Measurements from ENCODE around the gene ZBTB49.

The ZBTB49 gene

DNA sequence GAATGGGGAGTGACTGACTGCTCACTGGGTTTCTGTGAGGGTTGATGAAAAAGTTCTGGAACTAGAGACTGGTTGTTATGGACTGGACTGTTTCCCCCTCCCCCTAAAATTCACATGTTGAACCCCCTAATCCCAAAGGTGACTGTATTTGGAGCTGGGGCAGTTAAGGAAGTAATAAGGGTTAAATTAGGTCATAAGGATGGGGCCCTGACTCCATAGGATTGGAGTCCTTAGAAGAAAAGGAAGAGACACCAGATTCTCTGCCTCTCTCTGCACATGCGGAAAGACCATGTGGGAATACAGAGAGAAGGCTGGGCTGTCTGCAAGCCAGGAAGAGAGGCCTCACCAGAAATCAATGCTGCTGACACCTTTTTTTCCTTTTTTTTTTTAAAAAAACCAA lies 38.2 kb downstream of the ZBTB49 start:
- H3K9ac ChIP-seq (ENCODE audit: low read depth, low read length): no peak overlapping the region
- H3K27ac ChIP-seq (ENCODE audit: low read length): no peak overlapping the region
- H3K27me3 ChIP-seq (ENCODE audit: insufficient read depth, low read length): no peaks in the 10 kb centered on the region
- H3K9me3 ChIP-seq (ENCODE audit: insufficient read depth, low read depth, low read length): no peaks in the 10 kb centered on the region; the same call in 1 of the 2 replicates
- no peaks in the 10 kb centered on the region for H3K36me3 ChIP-seq (ENCODE audit: insufficient read depth, low read depth, low read length)
- H3K4me1 ChIP-seq (ENCODE audit: insufficient read depth, low read length): peaks cover 11% of the 10 kb centered on the region
- peak overlapping the region; percentile 40; the same call in 1 of the 2 replicates for H3K4me3 ChIP-seq (ENCODE audit: low read length)

DNA sequence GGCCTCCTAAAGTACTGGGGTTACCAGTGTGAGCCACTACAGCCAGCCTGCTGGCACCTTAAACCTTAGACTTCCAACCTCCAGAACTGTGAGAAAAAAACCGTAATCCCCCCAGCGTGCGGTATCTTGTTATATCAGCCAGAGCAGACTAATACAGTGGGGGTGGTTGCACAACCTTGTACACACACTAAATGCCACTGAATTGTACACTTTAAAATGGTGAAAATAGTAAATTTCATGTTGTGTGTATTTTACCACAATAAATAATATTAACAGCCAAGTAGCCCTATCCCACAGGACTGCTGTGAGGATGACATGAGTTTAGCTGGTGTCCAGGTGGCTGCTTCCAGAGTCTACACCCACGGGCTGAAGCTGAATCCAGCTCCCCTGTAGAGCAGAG lies 38.8 kb downstream of the ZBTB49 start:
- Histone ChIP-seq H3K9me3 (ENCODE audit: insufficient read depth, low read depth, low read length) (no peaks in the 10 kb centered on the region; the same call in 1 of the 2 replicates), H3K9ac (ENCODE audit: low read depth, low read length) (no peak overlapping the region), H3K4me1 (ENCODE audit: insufficient read depth, low read length) (peaks cover 9% of the 10 kb centered on the region), H3K36me3 (ENCODE audit: insufficient read depth, low read depth, low read length) (no peaks in the 10 kb centered on the region), H3K27me3 (ENCODE audit: insufficient read depth, low read length) (no peaks in the 10 kb centered on the region), H3K4me3 (ENCODE audit: low read length) (no peak overlapping the region), H3K27ac (ENCODE audit: low read length) (no peak overlapping the region)

DNA sequence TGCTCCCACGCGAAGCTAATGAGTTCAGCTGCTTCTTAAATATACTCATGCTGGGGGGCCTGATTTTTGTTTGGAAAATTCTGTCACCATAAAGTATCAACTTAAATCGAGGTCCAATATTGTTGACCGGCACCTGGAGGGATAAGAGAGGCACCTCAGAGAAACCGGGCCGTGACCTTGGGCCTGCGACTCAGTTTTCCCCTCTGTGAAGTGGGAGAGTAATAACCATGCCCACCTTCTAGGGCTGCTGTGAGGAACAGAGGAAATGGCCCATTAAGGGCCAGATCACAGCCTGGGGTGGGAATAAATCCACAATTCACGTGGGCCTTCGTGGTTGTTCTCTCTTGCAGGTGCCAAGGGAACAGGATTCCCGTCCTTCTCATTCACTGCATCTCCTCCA lies 39.4 kb downstream of the ZBTB49 start:
- H3K9me3 ChIP-seq (ENCODE audit: insufficient read depth, low read depth, low read length): no peaks in the 10 kb centered on the region; the same call in 1 of the 2 replicates
- peaks cover 2% of the 10 kb centered on the region for H3K4me1 ChIP-seq (ENCODE audit: insufficient read depth, low read length)
- H3K27me3 ChIP-seq (ENCODE audit: insufficient read depth, low read length): peaks cover under 1% of the 10 kb centered on the region; the same call in 1 of the 2 replicates
- H3K27ac ChIP-seq (ENCODE audit: low read length): no peak overlapping the region
- no peak overlapping the region for H3K4me3 ChIP-seq (ENCODE audit: low read length)
- no peak overlapping the region for H3K9ac ChIP-seq (ENCODE audit: low read depth, low read length)
- no peaks in the 10 kb centered on the region for H3K36me3 ChIP-seq (ENCODE audit: insufficient read depth, low read depth, low read length)

DNA sequence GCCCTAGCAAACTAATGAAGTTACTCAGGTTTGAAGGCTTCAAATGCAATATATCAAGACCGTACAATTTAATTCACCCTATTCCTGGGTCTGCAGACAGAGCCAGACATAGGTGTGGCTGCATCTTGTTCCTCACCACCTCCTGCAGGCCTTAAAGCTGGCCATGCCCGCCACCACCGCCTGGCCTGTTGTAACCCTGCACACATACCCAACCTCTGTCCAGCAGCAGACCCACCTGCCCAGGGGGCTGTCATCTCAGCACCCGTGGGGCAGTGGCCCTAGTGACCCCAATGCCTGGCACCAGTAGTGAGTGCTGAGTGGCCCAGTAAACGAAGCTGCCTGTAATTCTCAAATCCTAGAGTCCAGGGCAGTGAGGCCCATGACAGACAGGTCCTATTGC lies 40.7 kb downstream of the ZBTB49 start:
- no peak overlapping the region for H3K4me3 ChIP-seq (ENCODE audit: low read length)
- H3K9me3 ChIP-seq (ENCODE audit: insufficient read depth, low read depth, low read length): no peaks in the 10 kb centered on the region; the same call in 1 of the 2 replicates
- peaks cover 7% of the 10 kb centered on the region; the same call in 1 of the 2 replicates for H3K27me3 ChIP-seq (ENCODE audit: insufficient read depth, low read length)
- H3K36me3 ChIP-seq (ENCODE audit: insufficient read depth, low read depth, low read length): no peaks in the 10 kb centered on the region
- no peaks in the 10 kb centered on the region for H3K4me1 ChIP-seq (ENCODE audit: insufficient read depth, low read length)
- H3K27ac ChIP-seq (ENCODE audit: low read length): no peak overlapping the region
- H3K9ac ChIP-seq (ENCODE audit: low read depth, low read length): no peak overlapping the region

DNA sequence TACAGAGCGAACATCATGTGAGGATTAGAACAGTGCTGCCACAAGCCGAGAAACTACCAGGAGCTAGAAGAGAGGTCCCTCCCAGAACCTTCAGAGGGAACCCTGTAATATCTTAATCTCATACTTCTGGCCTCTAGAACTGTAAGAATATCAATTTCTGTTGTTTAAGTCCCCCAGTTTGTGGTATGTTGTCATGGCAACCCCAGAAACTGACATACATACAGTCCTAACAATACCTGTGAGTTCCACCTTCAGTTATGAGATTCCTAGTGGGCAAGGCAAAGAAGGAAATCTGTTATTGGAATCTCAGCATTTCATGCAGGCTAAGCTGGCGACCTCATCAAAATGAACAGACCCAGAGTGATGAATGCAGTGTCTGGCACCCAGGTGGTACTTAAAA lies 42.5 kb downstream of the ZBTB49 start:
- H3K27ac ChIP-seq (ENCODE audit: low read length): no peak overlapping the region
- H3K4me1 ChIP-seq (ENCODE audit: insufficient read depth, low read length): no peaks in the 10 kb centered on the region

DNA sequence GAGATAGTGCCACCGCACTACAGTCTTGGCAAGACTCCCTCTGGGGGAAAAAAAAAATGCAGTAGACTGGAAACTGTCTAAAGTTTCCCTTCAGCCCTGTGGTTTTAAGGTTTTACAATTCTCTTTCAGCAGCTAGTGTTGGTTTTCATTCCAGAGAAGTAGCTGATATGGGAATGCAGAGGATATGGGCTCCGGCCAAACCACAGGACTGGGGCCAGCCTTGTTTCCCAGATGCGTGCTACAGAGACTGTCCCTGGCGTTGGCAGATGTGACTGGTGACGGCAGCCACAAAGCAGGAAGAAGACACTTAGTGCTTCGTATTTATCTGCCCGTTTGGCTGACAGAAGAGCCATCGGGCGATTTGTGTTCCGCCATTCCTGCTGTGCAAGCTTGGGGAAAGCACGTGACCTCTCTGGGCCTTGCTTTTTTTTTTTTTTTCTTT lies 43.2 kb downstream of the ZBTB49 start:
- H3K27me3 ChIP-seq (ENCODE audit: insufficient read depth, low read length): peaks cover 7% of the 10 kb centered on the region; the same call in 1 of the 2 replicates
- H3K4me1 ChIP-seq (ENCODE audit: insufficient read depth, low read length): no peaks in the 10 kb centered on the region
- H3K27ac ChIP-seq (ENCODE audit: low read length): no peak overlapping the region
- no peaks in the 10 kb centered on the region for H3K36me3 ChIP-seq (ENCODE audit: insufficient read depth, low read depth, low read length)
- no peak overlapping the region for H3K4me3 ChIP-seq (ENCODE audit: low read length)
- no peaks in the 10 kb centered on the region; the same call in 1 of the 2 replicates for H3K9me3 ChIP-seq (ENCODE audit: insufficient read depth, low read depth, low read length)
- no peak overlapping the region for H3K9ac ChIP-seq (ENCODE audit: low read depth, low read length)

More for the DNA sequence above, 42.5 kb downstream of the ZBTB49 start:
- Histone ChIP-seq H3K9ac (ENCODE audit: low read depth, low read length) (no peak overlapping the region), H3K4me3 (ENCODE audit: low read length) (no peak overlapping the region), H3K36me3 (ENCODE audit: insufficient read depth, low read depth, low read length) (no peaks in the 10 kb centered on the region), H3K9me3 (ENCODE audit: insufficient read depth, low read depth, low read length) (no peaks in the 10 kb centered on the region; the same call in 1 of the 2 replicates), H3K27me3 (ENCODE audit: insufficient read depth, low read length) (peaks cover 7% of the 10 kb centered on the region; the same call in 1 of the 2 replicates)

DNA sequence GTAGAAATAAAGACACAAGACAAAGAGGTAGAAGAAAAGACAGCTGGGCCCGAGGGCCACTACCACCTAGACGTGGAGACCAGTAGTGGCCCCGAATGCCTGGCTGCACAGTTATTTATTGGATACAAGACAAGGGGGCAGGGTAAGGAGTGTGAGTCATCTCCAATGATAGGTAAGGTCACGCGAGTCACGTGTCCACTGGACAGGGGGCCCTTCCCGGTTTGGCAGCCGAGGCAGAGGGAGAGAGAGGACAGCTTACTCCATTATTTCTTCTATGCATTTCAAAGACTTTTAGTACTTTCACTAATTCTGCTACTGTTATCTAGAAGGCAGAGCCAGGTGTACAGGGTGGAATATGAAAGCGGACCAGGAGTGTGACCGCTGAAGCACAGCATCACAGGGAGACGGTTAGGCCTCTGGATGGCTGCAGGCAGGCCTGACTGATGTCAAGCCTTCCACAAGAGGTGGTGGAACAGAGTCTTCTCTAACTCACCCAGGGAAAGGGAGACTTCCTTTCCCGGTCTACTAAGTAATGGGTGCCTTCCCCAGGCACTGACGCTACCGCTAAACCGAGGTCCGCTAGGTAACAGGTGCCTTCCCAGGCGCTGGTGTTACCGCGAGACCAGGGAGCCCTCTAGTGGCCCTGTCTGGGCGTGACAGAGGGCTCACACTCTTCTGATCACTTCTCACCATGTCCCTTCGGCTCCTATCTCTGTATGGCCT lies 44.9 kb downstream of the ZBTB49 start:
- no peak overlapping the region for H3K27ac ChIP-seq (ENCODE audit: low read length)
- H3K36me3 ChIP-seq (ENCODE audit: insufficient read depth, low read depth, low read length): no peaks in the 10 kb centered on the region
- no peaks in the 10 kb centered on the region; the same call in 1 of the 2 replicates for H3K9me3 ChIP-seq (ENCODE audit: insufficient read depth, low read depth, low read length)
- H3K4me3 ChIP-seq (ENCODE audit: low read length): no peak overlapping the region
- no peaks in the 10 kb centered on the region for H3K4me1 ChIP-seq (ENCODE audit: insufficient read depth, low read length)
- no peak overlapping the region for H3K9ac ChIP-seq (ENCODE audit: low read depth, low read length)
- peaks cover 7% of the 10 kb centered on the region; the same call in 1 of the 2 replicates for H3K27me3 ChIP-seq (ENCODE audit: insufficient read depth, low read length)

DNA sequence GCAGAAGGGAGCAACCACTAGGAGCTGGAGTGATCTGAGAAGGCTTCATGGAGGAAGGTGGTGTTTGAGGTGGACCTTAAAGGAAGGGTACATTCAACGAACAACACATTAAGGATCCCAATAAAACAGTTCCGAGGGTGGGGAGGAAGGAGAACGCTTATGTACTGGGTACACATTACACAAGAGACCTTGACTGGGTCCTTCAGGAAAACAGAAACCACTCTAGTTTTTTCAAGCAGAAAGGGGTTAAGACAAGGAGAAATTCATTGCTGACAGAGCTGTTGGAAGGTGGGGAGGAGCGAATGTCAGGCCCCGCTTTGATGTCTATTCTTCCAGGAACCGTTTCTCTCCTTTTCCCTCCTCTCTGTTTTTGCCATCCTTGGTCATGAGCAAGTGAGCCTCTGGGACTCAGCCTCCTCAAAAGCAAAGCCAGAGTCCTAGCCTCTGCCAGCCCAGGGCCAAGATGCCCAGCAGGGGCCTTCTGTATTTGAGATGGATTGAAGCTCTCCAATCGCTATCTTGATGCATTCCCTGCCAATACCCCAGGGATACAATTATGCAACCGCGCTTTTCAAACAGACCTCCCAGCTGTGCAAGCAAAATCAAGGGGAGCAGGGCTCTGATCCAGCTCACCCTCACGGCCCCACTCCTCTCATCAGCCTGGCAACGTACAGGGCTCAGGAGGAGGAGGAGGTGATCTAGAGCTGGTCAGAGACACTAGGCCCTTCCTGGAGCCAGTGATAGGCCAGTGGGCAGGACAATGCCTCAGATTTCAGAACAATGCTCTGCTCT lies 48.4 kb downstream of the ZBTB49 start:
- Histone ChIP-seq H3K9ac (ENCODE audit: low read depth, low read length) (no peak overlapping the region), H3K9me3 (ENCODE audit: insufficient read depth, low read depth, low read length) (no peaks in the 10 kb centered on the region), H3K4me1 (ENCODE audit: insufficient read depth, low read length) (no peaks in the 10 kb centered on the region), H3K36me3 (ENCODE audit: insufficient read depth, low read depth, low read length) (no peaks in the 10 kb centered on the region), H3K27ac (ENCODE audit: low read length) (no peak overlapping the region), H3K4me3 (ENCODE audit: low read length) (no peak overlapping the region), H3K27me3 (ENCODE audit: insufficient read depth, low read length) (peaks cover 7% of the 10 kb centered on the region; the same call in 1 of the 2 replicates)

DNA sequence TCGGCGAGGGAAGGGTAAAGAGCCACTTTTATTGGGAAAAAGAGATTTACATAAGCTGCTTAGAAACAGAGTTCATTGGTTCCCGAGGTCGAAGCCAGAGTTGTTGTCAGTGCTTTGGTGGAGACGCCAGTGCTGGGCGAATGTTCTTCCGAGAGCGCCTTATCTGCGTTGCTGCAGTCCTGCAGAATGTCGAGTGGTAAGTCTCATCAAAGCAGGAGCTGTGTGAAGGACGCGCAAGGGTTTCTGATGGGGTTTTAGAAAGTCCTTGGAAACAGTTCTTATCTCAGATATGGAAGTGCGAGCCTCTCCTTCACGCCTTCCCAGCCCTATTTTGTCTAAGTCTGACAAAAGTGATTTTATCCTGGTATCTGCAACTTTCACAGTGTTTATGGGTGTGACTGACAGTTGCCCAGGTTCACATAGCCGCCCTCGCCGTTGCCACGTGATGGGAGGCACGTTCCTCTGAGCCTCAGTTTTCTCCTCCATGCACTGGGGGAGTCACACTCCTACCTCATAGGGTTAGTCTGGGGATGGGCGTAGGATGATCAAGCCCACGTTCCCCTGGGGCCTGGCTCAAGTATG lies 49.5 kb downstream of the ZBTB49 start:
- Histone ChIP-seq H3K27me3 (ENCODE audit: insufficient read depth, low read length) (peaks cover 5% of the 10 kb centered on the region; the same call in 1 of the 2 replicates), H3K9ac (ENCODE audit: low read depth, low read length) (no peak overlapping the region), H3K27ac (ENCODE audit: low read length) (no peak overlapping the region), H3K4me3 (ENCODE audit: low read length) (no peak overlapping the region), H3K9me3 (ENCODE audit: insufficient read depth, low read depth, low read length) (no peaks in the 10 kb centered on the region), H3K4me1 (ENCODE audit: insufficient read depth, low read length) (no peaks in the 10 kb centered on the region), H3K36me3 (ENCODE audit: insufficient read depth, low read depth, low read length) (no peaks in the 10 kb centered on the region)

DNA sequence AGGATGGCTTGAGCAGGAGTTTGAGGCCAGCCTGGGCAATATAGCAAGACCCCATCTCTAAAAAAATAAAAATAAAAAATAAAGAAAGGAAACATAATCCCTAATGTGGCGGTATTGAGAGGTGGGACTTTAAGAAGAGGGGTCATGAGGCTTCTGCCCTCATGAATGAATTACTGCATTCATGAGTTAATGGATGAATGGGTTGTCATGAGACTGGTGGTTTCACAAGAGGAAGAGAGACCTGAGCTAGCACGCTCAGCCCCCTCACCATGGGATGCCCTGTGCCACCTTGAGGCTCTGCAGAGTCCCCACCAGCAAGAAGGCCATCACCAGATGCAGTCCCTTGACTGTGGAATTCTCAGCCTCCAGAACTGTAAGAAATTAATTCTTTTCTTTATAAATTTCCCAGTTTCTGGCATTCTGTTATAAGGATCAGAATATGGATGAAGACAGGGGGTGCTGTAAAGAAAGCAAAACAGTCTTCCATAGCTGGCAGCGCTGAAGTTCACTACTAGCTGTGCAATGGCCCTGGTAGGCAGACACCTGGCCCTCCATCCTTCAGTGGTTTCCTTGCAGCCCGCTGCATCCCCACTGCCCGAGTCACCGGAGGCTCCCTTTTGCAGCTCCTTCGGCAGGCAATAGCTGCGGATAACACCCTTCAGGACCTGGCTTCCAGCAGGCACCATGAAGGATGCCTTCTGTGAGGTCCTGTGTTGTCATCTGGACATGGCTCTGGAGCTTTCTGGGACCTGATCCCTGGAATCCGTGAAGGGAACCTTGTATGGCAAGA lies 52.0 kb downstream of the ZBTB49 start:
- no peak overlapping the region for H3K9ac ChIP-seq (ENCODE audit: low read depth, low read length)
- no peaks in the 10 kb centered on the region for H3K36me3 ChIP-seq (ENCODE audit: insufficient read depth, low read depth, low read length)
- H3K27ac ChIP-seq (ENCODE audit: low read length): no peak overlapping the region
- H3K9me3 ChIP-seq (ENCODE audit: insufficient read depth, low read depth, low read length): no peaks in the 10 kb centered on the region
- no peaks in the 10 kb centered on the region for H3K27me3 ChIP-seq (ENCODE audit: insufficient read depth, low read length)
- no peaks in the 10 kb centered on the region for H3K4me1 ChIP-seq (ENCODE audit: insufficient read depth, low read length)
- H3K4me3 ChIP-seq (ENCODE audit: low read length): no peak overlapping the region

DNA sequence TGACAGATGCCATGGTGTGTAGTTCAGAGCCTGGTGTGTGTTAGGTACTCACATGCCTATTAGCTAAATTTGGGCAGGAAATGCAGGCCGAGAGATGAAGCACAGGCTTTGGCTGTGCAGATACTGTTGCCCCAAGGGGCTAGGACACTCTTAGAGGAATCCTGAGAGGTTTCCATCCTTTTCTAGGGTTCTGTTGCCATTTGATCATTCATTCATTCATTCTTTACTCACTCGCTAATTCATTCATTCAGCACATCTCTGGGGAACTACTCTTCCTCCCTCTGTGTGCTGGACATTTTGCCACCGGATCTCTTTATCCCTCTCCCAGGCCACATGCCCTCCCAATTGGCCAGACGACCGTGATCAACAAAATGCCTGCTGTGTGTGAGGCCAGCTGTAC lies 53.0 kb downstream of the ZBTB49 start:
- Histone ChIP-seq H3K4me1 (ENCODE audit: insufficient read depth, low read length) (no peaks in the 10 kb centered on the region), H3K36me3 (ENCODE audit: insufficient read depth, low read depth, low read length) (no peaks in the 10 kb centered on the region), H3K27me3 (ENCODE audit: insufficient read depth, low read length) (no peaks in the 10 kb centered on the region), H3K4me3 (ENCODE audit: low read length) (no peak overlapping the region), H3K27ac (ENCODE audit: low read length) (no peak overlapping the region), H3K9ac (ENCODE audit: low read depth, low read length) (no peak overlapping the region), H3K9me3 (ENCODE audit: insufficient read depth, low read depth, low read length) (no peaks in the 10 kb centered on the region)
